DMS114 treated with DMSO at 0.1 percent for 48 hours (cell line): Measurements from ENCODE around the gene SQOR.
A peak's percentile ranks its signal among the peaks of the same experiment; 100 is the strongest.

ENCODE experiments used
- DNase-seq: peaks from one replicate; lab custom pipeline; 2025; ENCODE audit not compliant: unreplicated experiment; lab: John Stamatoyannopoulos, UW

The SQOR gene

DNA sequence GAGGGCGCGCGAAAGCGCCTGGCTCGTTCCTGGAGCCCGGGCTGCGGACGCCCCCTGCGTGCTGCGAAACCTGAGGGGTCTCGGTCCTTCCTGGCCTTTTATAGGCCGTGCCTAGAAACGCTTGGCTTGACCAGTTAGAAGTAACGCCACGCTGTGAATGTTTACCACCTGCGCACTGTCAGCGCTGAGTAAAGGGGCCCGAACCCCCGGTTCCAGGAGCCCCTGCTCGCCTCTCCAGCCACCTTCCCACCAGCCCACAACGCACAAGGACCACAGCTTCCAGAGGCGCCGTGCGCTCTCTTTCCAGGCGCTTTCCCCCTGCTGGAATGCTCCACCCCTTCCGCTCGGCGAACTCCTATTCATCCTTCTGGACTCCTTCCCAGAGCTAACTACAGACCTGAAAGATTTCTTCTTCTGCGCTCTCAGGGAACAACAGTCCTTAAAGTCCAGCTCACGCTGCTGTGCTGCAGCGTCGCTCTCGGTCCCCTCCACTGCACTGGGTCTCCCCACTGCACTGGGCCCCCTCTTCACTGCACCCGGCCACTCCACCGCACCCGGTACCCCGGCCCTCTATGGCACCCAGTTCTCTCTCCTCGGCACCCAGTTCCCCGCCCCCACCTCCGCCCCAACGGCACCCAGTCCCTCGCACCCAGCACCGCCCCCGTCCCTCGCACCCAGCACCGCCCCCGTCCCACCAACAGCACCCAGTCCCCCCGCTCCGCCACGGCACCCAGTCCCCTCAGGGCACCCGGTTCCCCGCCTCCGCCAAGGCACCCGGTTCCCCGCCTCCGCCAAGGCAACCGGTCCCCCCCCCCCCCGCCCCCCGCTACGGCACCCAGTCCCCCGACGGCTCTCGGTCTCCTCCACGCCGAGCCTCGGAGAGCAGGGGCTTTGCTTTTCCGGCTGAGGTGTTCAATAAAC lies 69.8 kb downstream of the SQOR start:
- no peak for DNase-seq

DNA sequence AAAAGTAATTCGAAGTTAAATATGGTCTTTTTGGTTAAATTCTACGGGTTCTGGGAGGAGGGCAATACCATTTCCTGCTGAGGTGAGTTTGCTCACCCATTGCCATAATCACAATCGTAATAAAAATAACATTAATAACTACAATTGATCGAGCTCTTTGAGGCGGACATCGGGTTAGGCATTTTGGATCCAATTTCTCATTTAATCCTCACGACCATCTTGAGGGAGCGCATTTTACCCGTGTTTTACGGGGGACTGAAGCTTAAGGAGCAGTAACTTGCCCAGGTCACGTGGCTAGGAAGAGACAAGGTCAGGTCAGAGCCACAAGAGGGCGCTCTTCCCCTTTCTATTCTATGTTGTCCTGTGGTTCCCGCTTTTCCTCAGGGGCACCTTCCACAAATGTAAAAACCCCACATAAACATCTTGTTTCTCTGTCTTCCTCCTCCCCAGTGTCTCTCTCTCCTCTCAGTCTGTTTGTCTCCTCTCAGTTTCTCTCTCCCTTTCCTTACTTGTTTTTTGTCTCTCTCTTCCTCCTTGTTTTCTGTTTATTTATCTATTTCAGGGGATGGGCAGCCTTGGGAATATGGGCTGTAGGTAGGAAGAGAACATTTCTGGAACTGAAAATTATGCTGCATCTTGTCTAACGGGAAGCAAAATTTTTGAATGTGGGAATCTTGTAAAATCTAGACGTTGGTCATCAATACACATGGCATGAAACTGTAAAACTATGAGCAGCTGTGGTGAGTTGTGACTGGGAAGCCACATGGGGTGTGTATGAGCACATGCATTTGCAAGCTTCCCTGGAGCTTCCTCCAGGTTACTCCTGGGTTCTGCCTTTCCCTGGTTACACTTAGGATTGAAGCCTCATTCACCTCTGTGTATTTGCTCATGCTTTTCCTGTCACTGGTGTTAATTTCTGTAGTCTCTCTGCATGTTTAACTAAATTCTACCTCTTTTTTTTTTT lies 71.0 kb downstream of the SQOR start:
- DNase-seq: peak; percentile 80

DNA sequence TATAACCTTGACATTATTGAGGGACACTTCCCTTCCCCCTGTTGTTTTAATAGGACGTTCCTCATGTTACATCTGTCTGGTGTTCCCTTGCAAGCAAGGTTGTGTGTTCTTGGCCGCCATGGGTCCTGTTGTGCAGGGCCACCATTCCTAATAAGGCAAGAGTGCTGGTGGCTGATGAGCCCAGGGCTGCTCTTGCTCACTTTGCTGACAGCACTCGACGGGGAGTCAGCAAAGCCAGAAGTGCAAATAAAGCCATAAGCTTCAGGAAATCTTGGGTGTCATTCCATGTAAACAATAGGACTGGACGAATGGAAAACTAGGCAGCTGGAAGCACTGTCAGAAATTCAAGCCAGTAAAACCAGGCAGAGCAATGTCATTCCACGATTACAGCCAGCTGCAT lies 75.8 kb downstream of the SQOR start:
- no peak for DNase-seq

DNA sequence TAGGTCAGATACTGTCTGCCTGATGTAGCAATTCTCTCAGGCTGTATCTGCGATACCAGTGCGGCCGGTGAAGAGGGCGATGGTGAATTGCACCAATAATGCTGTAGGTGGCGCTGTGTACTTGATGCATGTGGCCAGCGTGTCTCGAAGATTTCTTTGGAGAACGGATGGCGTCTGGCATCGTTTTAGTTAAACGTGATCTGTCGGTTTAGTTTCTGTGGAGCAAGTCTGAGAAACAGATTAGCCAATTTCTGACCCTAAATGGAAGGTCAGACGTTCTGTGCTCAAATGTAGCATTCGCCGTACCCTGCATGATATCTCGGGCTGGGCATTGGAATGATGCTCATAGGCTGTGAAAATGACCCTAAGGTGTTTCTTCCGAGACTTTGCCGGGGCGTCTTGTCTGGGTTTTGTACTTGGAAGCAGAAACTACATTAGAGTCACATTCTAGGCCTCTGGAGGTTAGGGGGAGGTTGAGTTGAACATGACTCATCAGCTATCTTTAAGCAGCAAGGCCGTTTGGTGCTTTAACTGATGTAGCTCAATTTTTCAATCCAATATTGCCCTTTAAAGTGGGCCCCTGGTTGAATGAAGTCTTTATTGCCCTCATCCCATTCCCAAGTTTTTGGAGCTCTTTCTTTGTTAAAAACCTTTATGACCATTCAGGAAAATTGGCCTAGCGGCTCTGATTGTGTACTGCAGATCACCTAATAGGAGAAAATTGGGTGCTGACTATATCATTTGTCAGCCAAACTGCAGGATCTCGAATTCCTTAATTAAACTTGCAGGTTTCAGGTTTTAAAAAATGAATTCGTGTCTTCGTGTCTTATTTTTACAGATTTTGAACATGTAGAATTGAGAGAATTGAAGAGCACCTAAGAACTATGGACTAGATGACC lies 80.0 kb downstream of the SQOR start:
- DNase-seq: peak; percentile 15

DNA sequence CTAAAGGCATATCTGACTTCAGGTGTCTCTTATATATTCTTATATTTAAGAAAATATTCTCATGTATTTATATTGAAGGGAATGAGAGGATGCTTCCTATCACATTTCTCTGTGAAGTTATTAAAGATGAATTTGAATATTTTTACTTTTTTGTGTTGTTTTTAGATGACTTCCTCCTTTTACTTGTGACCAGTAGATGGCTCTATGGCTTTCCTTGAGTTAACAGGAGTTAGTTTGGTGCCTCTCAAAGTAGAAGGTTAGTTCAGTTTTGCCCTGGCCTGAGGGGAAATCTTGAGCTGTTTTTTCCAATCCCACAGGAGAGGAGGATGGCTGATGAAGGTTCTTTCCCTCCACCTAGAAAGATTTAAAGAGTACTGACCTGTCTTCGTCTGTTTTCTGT lies 80.7 kb downstream of the SQOR start:
- DNase-seq: no peak

DNA sequence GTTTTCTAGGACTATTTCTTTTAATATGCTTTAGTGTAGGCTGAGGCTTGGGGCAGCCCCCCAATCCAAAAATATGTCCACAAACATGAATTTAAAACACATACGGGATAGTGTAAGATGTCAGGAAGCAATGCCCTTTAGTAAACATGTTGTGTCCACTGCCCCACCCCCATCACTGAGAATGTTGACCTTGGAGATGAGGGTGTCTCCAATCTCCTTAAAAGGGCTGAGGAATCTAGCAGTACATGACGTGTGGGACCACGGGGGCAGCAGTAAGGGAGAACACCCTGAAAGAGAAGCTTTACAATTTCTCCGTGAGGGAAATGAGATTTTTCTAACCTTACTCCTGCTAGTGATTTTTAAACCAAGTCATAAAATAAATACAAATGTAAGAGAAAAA lies 84.7 kb downstream of the SQOR start:
- no peak for DNase-seq

DNA sequence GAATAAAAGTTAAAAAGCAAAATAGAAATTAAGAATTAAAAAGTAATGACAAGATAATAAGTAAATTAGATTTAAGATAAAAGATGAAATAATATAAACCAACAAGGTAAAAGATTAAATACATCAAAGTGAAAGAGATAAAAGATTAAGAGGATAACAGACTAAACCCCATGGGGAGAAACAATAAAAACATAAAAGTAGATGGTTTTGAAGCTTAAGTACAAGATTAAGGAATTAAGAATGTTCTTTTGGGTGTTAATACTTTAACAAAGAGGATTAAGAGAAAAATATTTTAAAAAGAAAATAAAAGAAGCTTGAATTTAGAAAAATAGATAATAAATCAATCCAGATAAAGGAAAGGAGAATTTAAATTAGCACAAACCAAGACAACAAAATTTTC lies 85.4 kb downstream of the SQOR start:
- no peak for DNase-seq

DNA sequence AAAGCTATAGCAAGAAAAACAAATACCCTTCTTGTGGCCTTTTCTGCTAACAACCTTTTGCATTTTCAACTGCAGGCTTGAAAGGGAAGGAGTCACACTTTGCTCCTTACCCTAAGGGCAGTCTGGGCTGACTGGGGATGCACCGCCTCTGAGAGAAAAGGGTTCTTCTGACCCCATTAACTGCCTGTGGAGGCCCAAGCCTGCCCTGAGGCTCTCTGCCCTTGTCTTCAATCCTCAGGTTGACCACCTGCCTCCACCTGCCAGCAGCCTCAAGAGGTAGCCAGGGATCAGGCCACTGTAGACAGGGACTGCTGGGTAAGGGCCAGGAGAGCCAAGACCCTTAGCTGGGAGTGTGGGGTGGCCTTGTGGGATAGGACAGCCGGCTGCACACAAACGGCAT lies 93.8 kb downstream of the SQOR start:
- DNase-seq: no peak

DNA sequence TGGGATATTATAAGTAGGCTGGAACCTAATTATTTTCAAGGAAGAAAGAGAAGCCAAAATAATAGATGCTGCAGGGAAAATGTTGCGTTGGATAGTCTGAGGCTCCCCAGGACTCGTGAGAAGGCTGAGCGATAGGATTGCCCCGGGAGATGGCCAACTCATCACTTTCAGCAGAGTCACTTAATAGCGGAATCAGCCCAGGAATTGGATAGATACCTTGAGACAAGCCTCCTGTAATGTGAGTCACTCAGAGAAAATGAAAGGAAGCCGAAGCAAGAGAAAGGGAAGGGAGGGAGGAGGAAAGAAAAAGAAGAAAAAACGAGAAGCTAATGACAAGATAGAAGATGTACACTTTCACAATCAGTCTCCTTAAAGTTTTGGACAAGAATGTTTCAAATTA lies 94.3 kb downstream of the SQOR start:
- no peak for DNase-seq

DNA sequence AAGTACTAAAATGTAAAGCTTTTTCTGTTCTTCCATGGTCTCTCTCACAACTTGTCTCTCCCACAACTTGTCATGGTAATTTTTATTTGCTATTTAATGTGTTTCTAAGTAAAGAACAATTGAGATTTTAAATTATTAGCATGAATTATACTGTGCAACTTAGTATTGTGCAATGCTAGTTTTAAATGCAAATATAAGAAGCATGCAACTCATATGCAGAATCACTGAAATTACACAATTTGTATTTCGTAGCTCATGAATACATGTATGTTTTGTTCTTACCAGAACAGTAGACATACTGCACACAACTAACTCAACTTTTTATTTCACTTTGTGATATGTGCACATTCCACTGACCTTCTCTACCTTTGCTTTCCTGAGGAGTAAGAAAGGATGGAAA lies 96.5 kb downstream of the SQOR start:
- DNase-seq: no peak

DNA sequence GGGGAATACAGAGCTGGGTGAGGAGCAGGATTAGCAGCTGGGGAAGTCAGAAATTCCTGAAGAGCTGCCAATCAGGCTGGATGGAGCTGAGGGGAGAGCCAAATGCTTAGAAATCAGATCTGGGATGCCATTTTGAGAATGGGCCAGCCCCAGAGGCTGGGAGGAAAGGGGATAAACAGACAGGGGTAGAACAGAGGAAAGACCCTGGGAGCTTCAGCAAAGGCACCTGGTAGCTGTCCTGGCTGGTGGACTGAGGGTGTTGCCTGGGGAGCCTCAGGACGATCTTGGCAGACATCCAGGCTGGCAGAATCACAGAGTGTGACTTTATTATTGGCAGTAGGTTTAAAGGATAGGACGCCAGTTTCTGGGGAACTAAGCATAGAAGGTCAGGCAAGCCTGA lies 97.8 kb downstream of the SQOR start:
- DNase-seq: no peak

DNA sequence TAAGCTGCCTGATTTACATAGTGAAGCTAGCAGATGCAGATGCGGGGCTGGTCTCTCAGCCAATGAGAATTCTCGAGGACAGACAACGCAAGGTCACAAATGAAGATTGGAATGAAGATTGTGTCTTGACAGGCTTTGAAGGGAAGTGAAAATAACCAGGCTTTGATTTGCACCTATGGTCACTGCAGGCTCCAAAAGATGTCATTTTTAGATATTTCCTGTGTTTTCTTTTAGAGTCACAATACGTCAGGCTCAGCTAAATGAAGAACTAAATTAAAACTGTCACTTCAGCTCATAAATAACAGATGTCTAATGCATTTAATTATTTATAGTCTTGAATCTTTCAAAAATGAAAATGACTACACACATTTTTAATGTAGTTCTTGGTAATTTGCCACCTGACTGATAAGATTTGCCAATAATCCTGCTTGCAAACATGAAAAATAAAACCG lies 99.5 kb downstream of the SQOR start:
- no peak for DNase-seq
